Measurements from ENCODE around the gene VOPP1.

DNA sequence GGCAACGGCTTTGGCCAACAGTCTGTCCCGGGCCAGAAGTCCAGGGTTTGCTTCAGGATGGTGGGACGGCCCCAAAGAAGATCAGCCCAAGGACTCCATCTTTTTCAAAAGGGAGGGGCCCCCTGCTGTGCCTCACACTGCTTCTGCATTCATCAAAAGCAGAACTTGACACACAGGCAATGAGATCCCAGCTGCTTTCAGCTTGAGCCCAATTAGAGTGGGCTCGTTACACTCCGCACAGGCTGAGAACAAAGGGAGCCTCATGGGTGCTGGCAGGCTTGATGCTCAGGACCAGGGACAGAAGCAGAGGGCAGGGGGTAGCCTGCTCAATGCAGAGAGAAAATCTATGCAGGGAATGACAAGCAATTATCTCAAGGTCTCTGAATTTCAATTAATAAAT is 45.5 kb downstream of the VOPP1 start:
- TF ChIP-seq CTCF (IDR thresholded peaks at IDR 0.05) (no peak), ZFX (IDR thresholded peaks at IDR 0.05; ENCODE audit: borderline replicate concordance) (no peak)

Data from 22Rv1 (cell line).